GM19043 (cell line): ENCODE results near the gene SCGB1A1.

Experiments
- ATAC-seq: cut with Tn5 transposase; IDR thresholded peaks from one replicate; pipeline ENCODE4 v1.9.1; 2021; ENCODE audit warnings: low read depth; ENCODE audit not compliant: unreplicated experiment

SCGB1A1 gene

DNA sequence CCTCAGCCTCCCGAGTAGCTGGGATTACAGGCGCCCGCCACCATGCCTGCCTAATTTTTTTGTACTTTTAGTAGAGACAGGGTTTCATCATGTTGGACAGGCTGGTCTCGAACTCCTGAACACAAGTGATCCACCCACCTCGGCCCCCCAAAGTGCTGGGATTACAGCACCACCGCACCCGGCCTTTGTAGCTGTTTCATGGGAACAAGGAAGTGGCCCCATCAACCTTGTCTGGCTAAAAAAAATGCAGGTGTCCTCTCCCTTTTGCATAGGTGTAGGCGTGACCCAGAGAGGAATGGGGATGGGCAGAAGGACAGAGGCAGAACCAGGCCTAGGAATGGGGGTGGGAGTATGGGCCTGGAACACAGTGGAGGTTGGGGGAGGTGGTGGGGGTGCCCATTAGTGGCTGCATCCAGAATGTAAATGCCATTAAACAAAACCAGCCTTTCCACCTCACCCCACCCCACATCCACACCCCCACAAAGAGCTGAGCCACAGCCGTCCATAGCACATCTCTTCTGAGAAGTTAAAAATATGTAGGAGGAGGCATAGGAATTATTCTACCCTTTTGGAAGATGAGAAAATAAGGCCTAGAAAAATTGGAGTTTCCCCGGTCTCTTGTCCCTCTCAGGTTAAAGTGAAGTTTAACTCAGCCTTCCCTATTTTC lies 22.8 kb upstream of the SCGB1A1 start:
- ATAC-seq: no peak

DNA sequence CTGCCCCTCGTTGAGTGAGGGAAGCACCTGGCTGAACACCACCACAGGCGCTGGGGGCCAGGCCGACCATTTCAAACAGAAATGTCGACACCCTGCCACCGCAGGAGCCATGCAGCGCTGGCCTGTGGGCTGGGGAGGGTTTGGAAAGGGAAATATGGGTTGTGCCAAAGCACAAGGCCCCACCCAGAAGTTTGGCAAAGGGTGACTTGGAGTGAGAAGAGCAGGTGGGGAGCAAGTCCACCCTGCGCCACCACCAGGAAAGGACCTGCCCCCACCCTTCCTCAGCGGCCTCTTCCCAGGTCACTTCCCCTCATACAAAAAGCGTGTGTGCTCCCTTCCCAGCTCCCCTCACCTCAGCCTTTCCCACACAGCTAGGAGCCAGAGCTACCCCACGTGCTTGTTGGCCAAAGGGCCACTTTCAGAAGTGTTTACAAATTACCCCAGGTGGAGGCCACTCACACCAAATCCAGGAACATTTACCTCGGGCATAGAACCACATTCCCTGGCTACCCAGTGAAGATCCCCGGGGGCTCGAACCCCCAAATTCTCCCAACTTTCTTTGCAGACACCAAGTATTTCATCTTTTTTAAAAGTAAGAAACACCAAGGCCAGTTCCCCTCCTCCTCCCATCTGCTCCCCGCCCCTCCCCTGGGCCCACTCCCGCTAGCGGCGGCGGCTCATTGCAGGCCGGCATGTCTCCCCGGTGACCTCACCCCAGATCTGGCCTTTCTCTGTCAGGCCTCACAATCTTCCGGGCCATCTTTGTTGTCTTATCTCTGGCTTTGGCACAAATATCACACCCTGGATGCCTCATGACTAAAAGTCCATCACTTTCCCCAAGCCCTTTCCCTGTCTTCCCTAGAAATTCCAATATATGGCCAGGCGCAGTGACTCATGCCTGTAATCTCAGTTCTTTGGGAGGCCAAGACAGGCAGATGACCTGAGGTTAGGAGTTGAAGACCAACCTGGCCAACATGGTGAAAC lies 20.5 kb upstream of the SCGB1A1 start:
- no peak for ATAC-seq

DNA sequence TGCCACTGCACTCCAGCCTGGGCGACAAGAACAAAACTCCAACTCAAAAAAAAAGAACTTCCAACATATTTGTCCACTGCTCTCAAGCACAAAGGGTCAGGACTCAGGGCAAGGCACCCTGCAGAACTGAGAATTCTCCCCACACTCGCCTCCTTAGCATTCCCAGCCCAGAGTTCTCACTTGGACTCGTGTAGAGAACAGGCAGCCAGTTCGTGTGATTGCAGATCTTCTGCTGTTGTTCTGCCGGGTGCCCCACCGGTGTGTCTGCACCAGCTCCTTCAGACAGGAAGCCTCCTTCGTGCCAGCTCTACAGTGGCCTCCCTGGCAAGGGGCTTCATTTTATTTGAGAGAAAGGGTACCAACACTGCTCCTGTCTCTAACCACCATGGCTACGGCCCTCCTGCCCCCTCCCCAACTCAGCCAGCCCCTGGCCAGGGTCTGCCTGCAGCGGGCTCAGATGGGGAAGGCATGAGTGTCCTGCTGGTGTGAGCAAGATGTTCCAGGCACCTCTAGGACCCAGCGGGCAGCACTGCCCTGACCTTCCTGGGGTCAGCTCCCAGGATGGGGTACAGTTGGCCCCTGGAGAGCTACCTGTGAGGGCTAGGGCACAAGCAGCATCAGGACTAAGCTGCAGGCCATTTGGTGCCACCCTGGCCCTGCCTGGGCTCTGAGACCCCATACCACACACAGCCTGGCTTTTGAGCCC lies 19.5 kb upstream of the SCGB1A1 start:
- no peak for ATAC-seq

DNA sequence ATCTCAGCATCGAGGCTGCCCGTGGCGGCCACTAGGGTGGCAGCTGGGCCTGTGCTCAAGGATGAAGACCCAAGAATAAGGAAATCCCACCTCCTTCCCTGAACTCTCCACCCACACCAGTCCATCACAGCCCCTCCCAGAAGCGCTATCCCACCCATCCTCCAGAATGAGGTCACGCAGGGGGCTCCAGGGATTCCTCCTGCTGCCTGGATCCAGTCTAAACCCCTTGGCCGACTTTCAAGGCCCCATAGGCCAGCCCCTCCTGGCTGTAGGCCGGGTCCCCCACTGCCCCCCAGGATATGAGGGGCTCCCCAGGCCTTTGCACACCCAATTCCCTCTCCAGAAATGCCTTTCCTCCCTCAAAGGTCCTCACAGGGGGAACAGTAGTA lies 19.0 kb upstream of the SCGB1A1 start:
- ATAC-seq: no peak

DNA sequence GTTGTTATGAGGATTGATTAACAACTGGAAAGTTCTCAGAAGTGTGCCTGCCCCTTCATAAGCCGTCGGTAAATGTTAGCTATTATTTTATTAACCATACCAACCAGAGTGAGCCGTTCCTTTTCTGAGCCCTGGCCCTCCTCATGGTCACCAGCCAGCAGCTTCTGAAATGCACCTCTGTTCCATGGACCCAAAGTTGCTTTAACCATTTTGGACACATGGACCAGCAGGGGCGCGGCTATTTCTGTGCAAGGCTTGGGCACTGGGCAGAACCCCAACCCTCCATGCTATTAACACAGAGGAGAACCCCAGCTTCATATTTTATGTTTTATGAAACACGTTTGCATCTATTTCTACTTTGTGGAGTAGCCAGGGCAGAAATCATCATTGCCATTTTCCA lies 18.6 kb upstream of the SCGB1A1 start:
- no peak for ATAC-seq

DNA sequence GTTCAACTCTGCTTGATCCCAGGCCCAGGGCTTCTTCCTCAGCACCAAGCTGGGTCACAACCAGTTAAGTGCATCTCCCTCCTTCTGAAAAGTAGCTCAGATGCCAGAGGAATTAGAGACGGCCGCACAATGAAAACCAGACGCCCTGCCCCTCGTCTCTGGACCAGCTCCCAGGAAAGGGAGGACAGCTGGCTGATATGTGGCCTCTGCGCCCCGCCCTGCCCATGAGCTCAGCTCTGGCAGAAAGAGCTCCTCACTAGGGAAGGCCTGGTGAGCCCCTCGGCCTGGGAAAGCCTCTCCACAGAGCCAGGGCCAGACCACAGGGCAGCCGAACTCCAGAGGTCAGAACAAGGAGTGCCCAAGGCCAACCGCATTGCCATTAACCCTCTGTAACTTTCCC lies 18.1 kb upstream of the SCGB1A1 start:
- ATAC-seq: no peak

DNA sequence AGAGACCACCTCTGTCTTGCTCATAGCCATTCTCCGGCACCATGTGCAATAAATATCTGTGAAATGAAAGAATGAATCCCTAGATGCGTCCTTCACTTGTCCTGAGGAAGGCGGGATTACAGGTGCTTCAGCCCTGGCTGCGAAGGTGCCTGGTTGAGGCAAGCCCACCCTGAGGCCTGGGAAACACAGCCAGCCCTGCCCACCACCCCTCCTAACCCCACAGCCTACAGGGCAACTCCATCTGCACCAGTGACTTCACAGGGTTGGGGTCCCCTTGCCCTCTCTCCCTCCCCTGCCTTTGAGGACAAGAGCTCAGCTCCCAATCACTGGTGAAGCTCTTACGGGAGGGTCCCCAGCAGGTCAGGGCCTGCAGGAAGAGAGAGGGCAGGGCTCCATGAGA lies 17.5 kb upstream of the SCGB1A1 start:
- no peak for ATAC-seq

DNA sequence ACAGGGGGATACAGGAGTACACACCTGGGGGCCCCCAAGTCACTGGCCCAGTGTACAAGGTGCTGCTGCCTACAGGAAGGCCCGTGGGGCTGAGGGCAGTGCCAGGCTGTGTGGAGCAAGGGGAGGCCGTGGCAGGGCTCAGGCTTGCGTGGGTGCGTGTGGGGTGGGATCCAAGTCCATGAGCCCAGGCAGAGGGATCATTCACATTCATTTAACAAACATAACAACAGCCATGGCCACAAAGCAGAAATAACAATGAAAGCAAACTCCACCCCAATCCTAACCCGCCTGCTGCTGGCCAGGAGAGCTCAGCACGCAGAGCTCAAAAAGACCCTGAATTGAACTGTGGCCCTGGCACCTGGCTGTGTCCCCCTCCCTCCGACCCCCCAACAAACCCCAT lies 17.0 kb upstream of the SCGB1A1 start:
- no peak for ATAC-seq

DNA sequence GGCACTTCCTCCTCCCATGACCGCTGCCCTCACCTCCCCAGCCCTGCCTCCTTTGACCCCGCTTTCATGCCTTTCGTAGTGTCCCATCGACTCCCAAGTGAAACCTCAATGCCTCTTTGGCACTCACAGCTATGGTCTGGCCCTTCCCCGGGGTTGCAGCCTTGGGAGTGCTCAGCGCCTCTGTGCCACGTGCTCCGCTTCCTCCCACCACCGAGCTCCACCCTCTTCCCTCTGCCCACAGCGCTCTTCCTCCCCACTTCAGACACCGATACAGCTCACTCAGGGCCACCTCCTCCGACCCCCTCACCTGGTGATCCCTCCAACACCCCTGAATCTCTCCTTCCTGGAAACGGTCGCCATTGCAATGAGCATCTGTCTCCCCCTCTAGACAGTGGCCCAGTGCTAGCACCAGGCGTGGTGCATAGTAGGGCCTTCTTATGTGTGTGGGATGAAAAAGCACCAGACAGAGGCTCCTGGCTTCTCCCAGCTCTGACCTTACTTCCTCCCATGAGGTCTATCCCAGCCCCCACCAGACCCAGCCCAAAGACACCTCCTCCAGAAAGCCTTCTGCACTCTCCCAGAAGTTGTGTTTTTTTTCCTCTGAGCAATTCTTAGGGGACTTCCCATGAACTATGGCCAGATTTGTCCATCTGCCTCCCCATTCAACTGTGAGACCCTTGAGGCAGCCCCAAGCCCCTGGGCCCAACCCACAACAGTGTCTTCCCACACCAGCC lies 16.4 kb upstream of the SCGB1A1 start:
- no peak for ATAC-seq

DNA sequence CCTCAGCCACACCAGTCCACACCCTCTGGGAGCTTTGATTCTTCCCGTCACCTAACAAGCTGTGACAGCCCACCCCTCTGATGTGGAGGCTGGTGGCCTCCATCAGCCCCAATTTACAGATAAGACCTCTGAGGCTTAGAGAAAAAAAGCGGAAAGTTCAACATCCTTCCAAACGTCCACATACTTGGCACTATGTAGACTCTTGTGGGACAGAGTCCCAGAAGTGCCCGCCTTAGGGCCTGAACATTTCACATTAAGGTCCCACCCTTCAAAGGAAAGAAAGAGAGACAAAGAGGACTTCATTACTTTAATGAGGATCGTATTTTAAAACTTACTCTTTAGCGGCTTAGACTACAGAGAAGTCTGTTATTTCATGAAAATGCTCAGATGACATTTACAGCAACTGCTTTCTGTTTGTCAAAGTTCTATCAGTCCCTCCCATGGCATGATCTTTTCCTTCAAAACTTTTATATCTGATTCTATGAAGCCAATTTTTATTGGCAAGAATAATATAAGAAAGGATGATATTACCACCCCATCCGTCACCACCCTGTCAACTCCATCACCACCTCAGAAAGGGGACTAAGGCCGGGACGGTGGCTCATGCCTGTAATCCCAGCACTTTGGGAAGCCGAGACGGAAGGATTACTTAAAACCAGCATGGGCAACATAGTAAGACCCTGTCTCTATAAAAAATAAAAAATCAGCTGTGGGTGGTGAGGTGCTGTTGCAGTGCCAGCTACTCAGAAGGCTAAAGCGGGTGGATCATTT lies 15.7 kb upstream of the SCGB1A1 start:
- no peak for ATAC-seq

DNA sequence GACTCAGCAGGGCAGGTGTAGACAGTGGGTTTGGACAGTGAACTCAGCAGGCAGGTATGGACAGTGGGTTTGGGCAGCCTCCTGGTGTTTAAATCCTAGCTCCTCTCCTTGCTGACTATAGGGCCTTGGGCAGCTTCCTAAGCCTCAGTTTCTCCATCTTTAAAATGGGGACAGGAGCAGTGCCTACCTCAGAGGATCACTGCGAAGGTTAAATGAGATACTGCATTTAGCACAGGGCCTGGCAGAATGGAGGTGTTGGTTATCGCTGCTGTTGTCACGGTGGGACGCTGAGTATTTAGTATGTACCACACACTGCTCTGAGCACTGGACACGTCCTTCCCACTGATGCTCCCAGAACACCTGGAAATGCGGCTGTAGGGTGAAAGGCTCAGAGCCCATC lies 14.4 kb upstream of the SCGB1A1 start:
- no peak for ATAC-seq

DNA sequence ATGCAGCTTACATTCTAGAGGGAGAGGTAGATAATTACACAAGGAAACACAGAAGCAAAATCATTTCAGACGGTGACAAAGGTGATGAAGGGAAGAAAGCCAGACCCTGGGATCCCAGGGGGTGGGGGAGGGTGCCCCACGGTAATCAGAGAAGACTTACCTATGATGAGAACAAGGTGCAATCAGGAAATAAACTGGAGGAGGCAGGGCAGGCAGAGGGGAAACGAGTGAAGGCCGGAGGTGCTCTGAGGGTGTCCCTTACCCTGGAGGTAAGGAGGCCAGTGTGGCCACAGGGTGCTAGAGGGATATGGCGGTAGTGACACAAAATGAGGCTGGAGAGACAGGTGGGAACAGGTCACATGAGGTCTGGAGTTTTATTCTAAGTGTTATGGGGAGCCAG lies 13.9 kb upstream of the SCGB1A1 start:
- no peak for ATAC-seq

DNA sequence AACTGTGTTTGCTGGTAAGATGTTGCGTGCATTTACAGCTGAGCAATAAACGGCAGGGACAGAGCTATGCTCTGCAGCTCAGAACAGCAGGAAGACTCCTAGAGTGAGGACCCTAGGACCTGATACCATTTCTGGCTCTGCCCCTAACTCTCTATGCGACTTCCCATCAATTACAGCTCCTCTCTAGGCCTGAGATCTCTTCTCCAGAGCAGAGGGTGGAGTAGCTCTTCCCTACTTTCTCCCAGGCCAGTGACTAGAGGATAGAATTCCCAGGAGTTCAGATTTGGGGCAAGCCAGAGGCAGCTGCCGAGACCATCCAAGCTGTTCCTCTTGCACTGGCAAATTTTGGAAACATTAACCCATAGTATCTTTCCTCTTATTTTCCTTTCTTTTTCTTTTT lies 12.8 kb upstream of the SCGB1A1 start:
- ATAC-seq: no peak

DNA sequence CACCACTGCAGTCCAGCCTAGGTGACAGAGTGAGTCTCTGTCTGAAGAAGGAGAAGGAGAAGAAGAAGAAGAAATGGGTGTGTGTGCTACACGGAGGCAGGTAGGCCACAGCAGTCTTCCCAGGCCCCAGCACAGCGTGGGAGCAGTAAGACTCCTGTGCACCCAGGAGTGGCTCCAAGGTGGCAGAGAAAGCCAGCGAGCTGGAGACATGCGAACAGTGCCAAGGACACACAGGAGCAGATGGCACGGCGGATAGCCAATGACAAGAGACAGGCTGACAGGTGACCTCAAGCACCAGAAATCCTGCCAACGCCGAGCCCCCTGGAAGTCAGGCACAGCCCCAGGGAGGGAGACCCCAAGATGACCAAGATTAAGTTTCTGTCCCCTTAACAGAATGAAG lies 9.0 kb upstream of the SCGB1A1 start:
- ATAC-seq: no peak

DNA sequence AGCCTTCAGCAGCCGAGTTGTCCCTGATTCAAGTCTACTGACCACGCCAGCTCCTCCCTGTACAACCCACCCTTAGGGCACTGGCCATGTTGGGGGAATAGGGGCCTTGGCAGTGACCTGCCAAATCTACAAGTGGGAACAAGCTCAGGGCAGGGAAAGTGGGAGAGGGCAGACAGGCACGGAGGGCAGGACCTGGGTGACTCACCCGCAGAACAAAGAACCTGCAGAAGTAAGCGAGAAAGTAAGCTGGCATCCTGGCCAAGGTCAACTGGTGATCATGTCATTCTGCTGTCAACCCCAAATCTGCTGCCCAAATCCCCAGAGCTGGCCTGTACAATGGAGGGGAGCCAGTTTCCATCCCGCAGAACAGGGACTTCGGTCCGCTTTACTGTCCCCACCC lies 7.9 kb upstream of the SCGB1A1 start:
- ATAC-seq: no peak

DNA sequence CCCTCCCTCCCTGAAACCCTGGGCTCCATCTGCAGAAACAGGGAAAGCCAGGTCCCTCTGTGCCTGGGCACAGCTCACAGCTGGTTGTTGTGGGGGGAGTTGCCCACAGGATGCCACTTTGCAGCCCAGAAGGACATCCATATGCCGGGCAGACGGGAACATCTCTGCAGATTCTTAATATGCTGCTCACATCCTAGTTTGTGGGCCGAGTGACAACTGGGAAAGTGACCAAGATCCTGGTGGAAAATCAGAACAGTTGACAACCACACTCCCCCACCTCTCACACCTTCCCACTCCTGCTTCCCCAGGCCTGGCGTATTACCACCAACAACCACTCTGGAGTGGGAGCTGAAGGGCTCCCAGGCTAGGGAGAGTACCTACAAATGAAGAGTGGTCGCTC lies 7.3 kb upstream of the SCGB1A1 start:
- ATAC-seq: no peak

DNA sequence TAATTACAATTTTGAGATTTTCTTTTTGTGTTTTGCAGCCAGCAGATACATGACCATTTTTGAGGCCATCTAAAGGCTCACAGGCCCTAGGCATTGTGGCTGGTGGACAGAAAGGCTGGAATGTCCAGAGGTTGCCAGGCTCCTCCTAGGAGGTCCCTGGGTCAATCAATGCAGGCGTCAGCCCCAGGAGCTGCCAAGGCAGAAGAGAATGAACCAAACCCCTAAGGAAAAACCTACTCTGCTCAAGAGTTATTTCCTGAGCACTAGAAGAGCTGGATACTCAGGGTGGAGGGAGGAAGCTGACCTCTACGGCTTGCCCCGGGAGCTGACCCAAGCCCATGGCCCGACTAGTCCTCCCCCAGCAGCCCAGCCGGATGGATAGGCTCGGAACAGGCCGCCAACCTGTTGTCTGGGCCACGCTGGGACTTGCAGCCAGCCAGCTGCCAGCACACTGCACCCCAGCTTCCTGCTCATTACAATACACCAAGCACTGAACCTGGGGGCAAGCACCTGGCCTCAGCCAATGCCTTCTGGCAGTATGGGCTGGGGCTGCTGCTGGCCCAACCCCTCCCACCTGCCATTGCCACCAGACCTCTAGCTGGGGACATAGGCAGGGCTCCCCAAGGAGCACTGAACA lies 5.7 kb upstream of the SCGB1A1 start:
- no peak for ATAC-seq

DNA sequence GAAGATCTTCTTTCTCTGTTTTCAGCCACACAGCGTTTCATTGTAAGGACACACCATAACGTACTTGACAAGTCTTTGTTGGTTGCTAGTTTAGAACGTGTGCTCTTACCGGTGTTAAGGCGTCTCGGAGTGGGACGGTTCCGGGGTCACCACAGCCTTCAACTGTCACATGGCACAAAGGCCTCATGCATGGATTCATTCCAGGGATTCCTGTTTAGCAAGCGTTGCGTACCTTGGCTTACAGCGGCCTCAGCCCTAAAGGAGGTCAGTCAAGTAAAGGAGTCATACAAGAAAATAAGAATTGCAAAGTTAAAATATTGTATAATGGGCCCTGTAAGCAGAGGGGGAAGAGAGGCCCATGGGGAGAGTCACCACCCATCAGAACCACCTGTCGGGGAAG lies 2.2 kb upstream of the SCGB1A1 start:
- ATAC-seq: no peak

DNA sequence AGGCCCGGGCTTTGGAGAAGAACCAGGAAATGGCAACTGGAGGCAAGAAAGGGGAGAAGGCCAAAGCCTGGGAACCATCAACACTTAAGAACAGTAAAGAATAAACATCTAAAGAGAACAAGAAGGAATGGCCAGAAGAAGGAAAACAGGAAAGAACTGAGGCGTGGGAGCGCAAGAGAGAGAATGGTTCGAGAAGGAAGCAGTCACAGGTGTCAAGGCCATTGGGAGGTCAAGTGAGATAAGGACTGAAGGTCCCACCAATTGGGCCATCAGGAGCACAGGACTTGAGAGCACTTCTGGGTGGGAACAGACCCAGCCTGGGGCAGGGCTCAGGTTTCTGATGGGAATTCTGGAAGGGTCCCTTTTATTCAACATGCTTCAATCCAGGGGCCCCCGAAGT lies 697 bp upstream of the SCGB1A1 start:
- no peak for ATAC-seq
